ENCODE results near the gene KDM4B.
"Not testable (repeated sequence)": the region's sequence is repeated elsewhere in the genome, so short reads cannot be mapped to it uniquely, and the experiment has no call there.

Gene KDM4B

GRCh38 chr19:4968462-4969291 lies at the start of gene KDM4B:
Gene KDM4B (plus strand): TSS chr19:4969113. CDS start chr19:5032891, 63,778 bp downstream.
- peak; percentile 91 for DNase-seq (ENCODE audit: low read depth)

GRCh38 chr19:4922530-4923275 lies 46.2 kb upstream of the KDM4B start:
- no peak for DNase-seq (ENCODE audit: low read depth)

GRCh38 chr19:4923276-4923747 lies 45.6 kb upstream of the KDM4B start:
- no peak for DNase-seq (ENCODE audit: low read depth)

- DNase-seq (ENCODE audit: low read depth), result peak; percentile 54
These were observed 39.7 kb upstream of the KDM4B start for GRCh38 chr19:4929186-4929585.

GRCh38 chr19:4930664-4931063 lies 38.2 kb upstream of the KDM4B start:
- no peak for DNase-seq (ENCODE audit: low read depth)

- DNase-seq (ENCODE audit: low read depth), result no peak
These were observed 36.2 kb upstream of the KDM4B start for GRCh38 chr19:4932711-4933110.

- DNase-seq (ENCODE audit: low read depth), result no peak
These were observed 35.4 kb upstream of the KDM4B start for GRCh38 chr19:4933528-4933927.

- no peak for DNase-seq (ENCODE audit: low read depth)
These were observed 33.5 kb upstream of the KDM4B start for GRCh38 chr19:4935444-4935843.

- no peak for DNase-seq (ENCODE audit: low read depth)
These were observed 31.9 kb upstream of the KDM4B start for GRCh38 chr19:4937060-4937459.

GRCh38 chr19:4938461-4938860 lies 30.5 kb upstream of the KDM4B start:
- not testable (repeated sequence) for DNase-seq (ENCODE audit: low read depth)

GRCh38 chr19:4939466-4939865 lies 29.4 kb upstream of the KDM4B start:
- DNase-seq (ENCODE audit: low read depth), result no peak

GRCh38 chr19:4941638-4942169 lies 27.2 kb upstream of the KDM4B start:
- DNase-seq (ENCODE audit: low read depth), result not testable (repeated sequence)

GRCh38 chr19:4950650-4951049 lies 18.3 kb upstream of the KDM4B start:
- not testable (repeated sequence) for DNase-seq (ENCODE audit: low read depth)

- no peak for DNase-seq (ENCODE audit: low read depth)
These were observed 17.3 kb upstream of the KDM4B start for GRCh38 chr19:4951656-4952055.

GRCh38 chr19:4952945-4953344 lies 16.0 kb upstream of the KDM4B start:
- no peak for DNase-seq (ENCODE audit: low read depth)

- DNase-seq (ENCODE audit: low read depth), result not testable (repeated sequence)
These were observed 14.4 kb upstream of the KDM4B start for GRCh38 chr19:4954320-4955149.

GRCh38 chr19:4955274-4955673 lies 13.6 kb upstream of the KDM4B start:
- no peak for DNase-seq (ENCODE audit: low read depth)

GRCh38 chr19:4957981-4958380 lies 10.9 kb upstream of the KDM4B start:
- DNase-seq (ENCODE audit: low read depth), result no peak

- no peak for DNase-seq (ENCODE audit: low read depth)
These were observed 6.8 kb upstream of the KDM4B start for GRCh38 chr19:4962085-4962619.

GRCh38 chr19:4965061-4965460 lies 3.9 kb upstream of the KDM4B start:
- no peak for DNase-seq (ENCODE audit: low read depth)

GRCh38 chr19:4966591-4966990 lies 2.3 kb upstream of the KDM4B start:
- DNase-seq (ENCODE audit: low read depth), result no peak
